Erythroblast (primary cell): ENCODE measurements around the gene SETD4.
A peak's percentile ranks its signal among the peaks of the same experiment; 100 is the strongest.

Experiments used
- DNase-seq, 2 experiments: peaks; one replicate each; lab custom pipeline; 2025; lab: John Stamatoyannopoulos, UW
- GATA1 ChIP-seq: IDR thresholded peaks from 2 replicates; pipeline ENCODE4 v1.6.1; 2011; ENCODE audit warnings: low read depth, mild to moderate bottlenecking, control low read depth, low read length, moderate library complexity
- POLR2A ChIP-seq: IDR thresholded peaks from 2 replicates; pipeline ENCODE4 v1.6.1; 2011; ENCODE audit warnings: mild to moderate bottlenecking, low read length

SETD4 gene

GRCh38 chr21:35995522-35996088 is 64.7 kb downstream of the SETD4 start:
- DNase-seq: no peak
- TF ChIP-seq GATA1 (no peak), POLR2A (no peak)

DNA sequence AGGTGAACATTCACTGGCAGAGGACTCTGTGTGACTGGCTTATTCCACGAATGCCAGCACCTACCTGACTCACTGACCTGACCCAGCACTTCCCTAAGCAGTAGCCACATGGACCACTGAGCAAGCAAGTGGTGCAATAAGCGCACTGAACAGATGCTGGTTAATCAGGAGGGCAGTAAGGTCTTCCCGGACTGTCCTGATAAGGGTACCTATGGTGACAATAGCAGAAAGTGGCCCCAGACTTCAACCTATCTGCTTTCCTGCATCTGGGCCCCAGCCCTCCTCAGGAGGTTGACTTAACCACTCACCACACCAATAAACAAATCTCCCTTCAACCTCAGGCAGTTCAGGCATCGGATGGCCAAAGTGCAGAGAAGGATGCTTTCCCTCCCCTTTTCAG is 65.7 kb downstream of the SETD4 start:
- DNase-seq: peak in 1 of 2 experiments; percentile 30
- no peak for TF ChIP-seq POLR2A
- TF ChIP-seq GATA1: no peak

DNA sequence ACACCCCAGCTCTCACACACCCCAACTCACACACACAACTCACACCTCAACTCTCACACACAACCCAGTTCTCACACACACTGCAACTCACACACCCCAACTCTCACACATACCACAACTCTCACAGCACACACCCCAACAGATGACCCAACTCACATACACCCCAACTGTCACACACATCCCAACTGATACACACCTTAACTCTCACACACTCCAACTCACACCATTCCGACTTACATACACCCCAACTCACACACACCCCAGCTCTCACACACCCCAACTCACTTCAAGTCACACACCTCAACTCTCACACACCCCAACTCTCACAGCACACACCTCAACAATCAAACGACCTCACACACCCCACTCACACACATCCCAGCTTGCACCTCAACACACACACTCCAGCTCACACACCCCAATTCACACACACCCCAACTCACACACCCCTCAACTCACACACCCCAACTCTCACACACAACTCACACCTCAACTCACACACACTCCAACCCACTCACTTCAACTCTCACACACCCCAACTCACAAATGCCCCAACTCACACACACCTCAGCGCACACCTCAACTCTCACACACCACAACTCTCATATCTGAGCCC is 66.3 kb downstream of the SETD4 start:
- TF ChIP-seq GATA1: no peak
- no peak for TF ChIP-seq POLR2A
- DNase-seq: no peak

DNA sequence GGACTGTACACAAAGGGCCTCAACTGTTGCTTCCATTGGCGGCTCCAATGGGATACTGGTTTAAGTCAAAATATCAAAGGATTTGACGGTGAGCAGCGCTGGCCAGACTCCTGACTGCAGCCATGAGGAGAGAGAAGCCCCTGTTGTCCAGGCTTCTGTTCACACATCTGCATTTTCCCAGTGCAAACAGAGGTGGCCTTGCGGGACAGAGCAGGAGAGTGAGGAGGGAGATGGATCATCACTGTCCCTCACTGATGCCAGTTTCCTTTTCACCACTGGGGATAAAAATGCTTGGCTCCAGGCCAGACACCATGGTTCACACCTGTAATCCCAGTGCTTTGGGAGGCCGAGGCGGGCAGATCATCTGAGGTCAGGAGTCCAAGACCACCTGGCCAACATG is 69.2 kb downstream of the SETD4 start:
- no peak for DNase-seq
- TF ChIP-seq GATA1 (no peak), POLR2A (no peak)

DNA sequence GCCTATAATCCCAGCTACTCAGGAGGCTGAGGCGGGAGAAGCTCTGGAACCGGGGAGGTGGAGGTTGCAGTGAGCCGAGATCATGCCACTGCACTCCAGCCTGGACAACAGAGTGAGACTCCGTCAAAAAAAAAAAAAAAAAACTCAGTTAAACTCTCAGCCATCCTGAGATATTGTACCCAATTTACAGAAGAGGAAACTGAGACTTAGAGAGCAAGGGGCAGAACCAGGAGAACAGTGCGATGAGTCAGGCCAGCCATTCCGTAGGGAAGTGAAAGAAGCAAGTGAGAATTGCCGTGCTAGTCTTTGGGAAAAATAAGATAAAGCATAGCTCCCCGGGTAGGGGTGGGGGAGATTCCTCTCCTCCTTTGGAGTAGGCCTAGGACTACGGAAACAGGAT is 69.7 kb downstream of the SETD4 start:
- TF ChIP-seq POLR2A (no peak), GATA1 (no peak)
- no peak for DNase-seq

DNA sequence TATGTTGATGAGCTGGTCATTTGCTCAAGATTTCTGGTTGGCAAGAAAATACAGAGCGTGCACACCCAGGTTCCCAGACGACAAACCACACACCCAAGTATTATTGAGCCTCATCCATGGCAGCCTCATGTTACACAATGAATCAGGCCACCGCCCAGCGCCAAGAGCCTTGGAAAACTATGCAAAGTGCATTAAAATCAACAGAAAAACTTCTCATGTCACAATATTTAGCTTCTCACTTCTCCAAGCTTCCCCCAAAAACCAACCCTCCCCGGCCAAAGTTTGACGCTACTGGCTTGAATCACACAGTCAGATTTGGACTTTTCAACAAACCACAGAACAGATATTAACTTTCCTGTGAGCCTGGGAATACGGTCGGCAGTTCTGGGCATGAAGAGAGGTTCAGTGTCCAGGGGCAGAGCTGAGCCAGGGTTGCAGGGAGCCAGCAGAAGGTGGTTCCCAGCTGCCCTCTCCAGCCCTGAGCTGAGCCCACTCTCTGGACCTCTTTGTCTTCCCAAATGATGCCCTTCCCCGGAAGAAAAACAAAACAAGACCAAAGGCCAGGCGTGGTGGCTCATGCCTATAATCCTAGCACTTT is 71.1 kb downstream of the SETD4 start:
- TF ChIP-seq GATA1: no peak
- TF ChIP-seq POLR2A: no peak
- no peak for DNase-seq

- no peak for TF ChIP-seq POLR2A
- TF ChIP-seq GATA1: no peak
- DNase-seq: no peak
Measured at GRCh38 chr21:35988416-35989137, 71.7 kb downstream of the SETD4 start.

GRCh38 chr21:35987475-35987874 is 72.9 kb downstream of the SETD4 start:
- no peak for TF ChIP-seq POLR2A
- DNase-seq: no peak

DNA sequence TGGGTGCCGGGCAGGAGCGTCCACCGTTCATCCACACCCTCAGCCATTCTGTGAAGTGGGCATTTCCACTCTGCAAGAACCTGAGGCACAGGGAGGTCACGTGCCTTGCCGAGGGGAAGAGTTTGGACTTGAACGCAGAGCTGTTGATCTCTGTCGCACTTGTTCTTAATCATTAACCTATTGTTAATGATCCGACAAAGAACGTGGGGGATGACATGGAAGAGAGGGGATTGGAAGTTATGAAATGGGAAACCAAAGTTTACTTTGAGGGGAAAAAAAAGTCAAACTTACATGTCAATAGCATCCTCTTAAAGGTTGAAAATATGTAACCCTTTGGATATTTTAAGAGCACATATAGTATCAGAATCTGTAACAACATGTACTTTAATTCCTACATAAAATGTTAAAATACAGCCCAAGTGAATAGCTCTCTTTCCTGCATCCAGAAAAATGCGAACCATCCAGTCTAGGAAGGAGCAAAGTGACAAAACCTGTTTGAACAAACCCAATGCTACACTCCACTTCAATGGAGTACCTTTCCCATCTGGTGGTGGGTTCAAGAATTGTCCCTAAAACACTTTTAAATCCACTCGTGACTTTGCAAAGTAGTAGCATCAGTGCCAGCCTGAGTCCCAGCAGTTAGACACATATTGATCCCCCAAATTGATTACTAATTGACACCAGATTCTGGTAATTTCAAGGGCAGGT is 75.5 kb downstream of the SETD4 start:
- no peak for TF ChIP-seq GATA1
- TF ChIP-seq POLR2A: no peak
- no peak for DNase-seq
